ENCODE measurements around the gene UMAD1.

DNA sequence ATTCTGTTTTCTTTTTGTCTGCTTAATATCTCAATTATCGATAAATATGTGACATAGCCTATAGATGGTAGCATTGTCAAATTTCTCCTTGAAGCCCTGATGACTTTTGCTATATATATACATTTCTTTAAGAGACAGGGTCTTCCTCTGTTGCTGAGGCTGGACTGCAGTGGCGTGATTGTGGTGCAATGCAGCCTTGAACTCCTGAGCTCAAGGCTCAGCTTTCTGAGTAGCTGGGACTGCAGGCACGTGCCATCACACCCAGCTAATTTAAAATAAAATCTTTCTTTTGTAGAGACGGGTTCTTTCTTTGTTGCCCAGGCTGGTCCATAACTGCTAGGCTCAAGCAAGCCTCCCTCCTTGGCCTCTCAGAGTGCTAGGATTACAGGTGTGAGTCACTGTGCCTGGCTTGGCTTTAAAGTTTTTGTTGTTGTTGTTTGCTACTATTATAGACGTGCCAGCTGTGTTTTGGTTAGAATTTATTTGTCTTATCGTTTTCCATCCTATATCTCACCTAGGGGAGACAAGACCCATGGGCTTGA lies 7.0 kb downstream of the UMAD1 start:
- TF ChIP-seq, protein P1, sequence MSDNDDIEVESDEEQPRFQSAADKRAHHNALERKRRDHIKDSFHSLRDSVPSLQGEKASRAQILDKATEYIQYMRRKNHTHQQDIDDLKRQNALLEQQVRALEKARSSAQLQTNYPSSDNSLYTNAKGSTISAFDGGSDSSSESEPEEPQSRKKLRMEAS (IDR thresholded peaks at IDR 0.05; ENCODE audit: insufficient read depth, insufficient read length) = no peak
- TF ChIP-seq, protein P2, sequence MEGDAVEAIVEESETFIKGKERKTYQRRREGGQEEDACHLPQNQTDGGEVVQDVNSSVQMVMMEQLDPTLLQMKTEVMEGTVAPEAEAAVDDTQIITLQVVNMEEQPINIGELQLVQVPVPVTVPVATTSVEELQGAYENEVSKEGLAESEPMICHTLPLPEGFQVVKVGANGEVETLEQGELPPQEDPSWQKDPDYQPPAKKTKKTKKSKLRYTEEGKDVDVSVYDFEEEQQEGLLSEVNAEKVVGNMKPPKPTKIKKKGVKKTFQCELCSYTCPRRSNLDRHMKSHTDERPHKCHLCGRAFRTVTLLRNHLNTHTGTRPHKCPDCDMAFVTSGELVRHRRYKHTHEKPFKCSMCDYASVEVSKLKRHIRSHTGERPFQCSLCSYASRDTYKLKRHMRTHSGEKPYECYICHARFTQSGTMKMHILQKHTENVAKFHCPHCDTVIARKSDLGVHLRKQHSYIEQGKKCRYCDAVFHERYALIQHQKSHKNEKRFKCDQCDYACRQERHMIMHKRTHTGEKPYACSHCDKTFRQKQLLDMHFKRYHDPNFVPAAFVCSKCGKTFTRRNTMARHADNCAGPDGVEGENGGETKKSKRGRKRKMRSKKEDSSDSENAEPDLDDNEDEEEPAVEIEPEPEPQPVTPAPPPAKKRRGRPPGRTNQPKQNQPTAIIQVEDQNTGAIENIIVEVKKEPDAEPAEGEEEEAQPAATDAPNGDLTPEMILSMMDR (IDR thresholded peaks at IDR 0.05; ENCODE audit: extremely low read depth in 1 of 2, insufficient read depth in 1 of 2, low read depth in 1 of 2, low read length in 2 of 2) = no peak
- TF ChIP-seq EZH2 (IDR thresholded peaks at IDR 0.05; ENCODE audit: borderline replicate concordance, low read depth, low read length, severe bottlenecking) (no peak), POLR2AphosphoS5 (IDR thresholded peaks at IDR 0.05; ENCODE audit: insufficient read depth, low read depth, low read length) (no peak)
